IMR-90 (cell line): ENCODE results near the gene PGPEP1. TPM values are rescaled to one million over a fixed set of nuclear protein-coding genes. Genes with fewer than 3 reads are reported as not detected.

Source experiments
- ATAC-seq: fragments of 200-7000 bp; cut with Tn5 transposase; 2 replicates; pipeline ENCODE4 v1.9.1; 2020; ENCODE audit warnings: low read depth, mild to moderate bottlenecking, moderate library complexity
- BruUV-seq: library from RNA; stranded (reverse); fragments of 400-500 nt; replicated peaks from 2 replicates; lab custom pipeline; 2021; lab: Mats Ljungman, UMichigan
- CTCF ChIA-PET: fragments of 300-600 bp; formaldehyde crosslinking; extraction: SDS; loops from one replicate; lab custom pipeline; 2021; ENCODE audit warnings: antibody characterized with exemption; lab: Yijun Ruan, JAX
- POLR2A ChIA-PET: fragments of 300-600 bp; sonication (Branson Sonifier 250); formaldehyde crosslinking; loops from one replicate; lab custom pipeline; 2022; ENCODE audit warnings: antibody characterized with exemption; ENCODE audit not compliant: unreplicated experiment; lab: Charles Lee
- DNase-seq: peaks from one replicate; pipeline ENCODE4 v3.0.0; 2013
- H2AFZ ChIP-seq: replicated peaks from 2 replicates; pipeline ENCODE3; 2013; ENCODE audit warnings: low read length, mild to moderate bottlenecking; ENCODE audit not compliant: poor library complexity
- H2AK5ac ChIP-seq: 2 replicates; pipeline ENCODE4 v1.6.1; 2013; ENCODE audit warnings: low read depth, low read length, inconsistent platforms
- H2AK9ac ChIP-seq: replicated peaks from 2 replicates; pipeline ENCODE3; 2013; ENCODE audit warnings: mild to moderate bottlenecking, low read depth, low read length, moderate library complexity; ENCODE audit not compliant: poor library complexity
- H2BK120ac ChIP-seq: 2 replicates; pipeline ENCODE4 v1.6.1; 2013; ENCODE audit warnings: low read depth, low read length, inconsistent platforms
- H2BK15ac ChIP-seq: 3 replicates; pipeline ENCODE4 v1.6.1; 2013; ENCODE audit warnings: low read depth, low read length, inconsistent platforms
- H2BK20ac ChIP-seq: 2 replicates; pipeline ENCODE4 v1.6.1; 2013; ENCODE audit warnings: low read depth, mild to moderate bottlenecking, inconsistent platforms, low read length, moderate library complexity
- H2BK5ac ChIP-seq: 2 replicates; pipeline ENCODE4 v1.6.1; 2013; ENCODE audit warnings: mild to moderate bottlenecking, low read depth, low read length, inconsistent platforms; ENCODE audit not compliant: poor library complexity, severe bottlenecking
- H3K14ac ChIP-seq: replicated peaks from 2 replicates; pipeline ENCODE4 v1.6.1; 2013; ENCODE audit warnings: low read depth, low read length, inconsistent platforms
- H3K18ac ChIP-seq: 2 replicates; pipeline ENCODE4 v1.6.1; 2013; ENCODE audit warnings: low read depth, low read length, control low read depth
- H3K23ac ChIP-seq: 2 replicates; pipeline ENCODE4 v1.6.1; 2013; ENCODE audit warnings: low read depth, low read length, inconsistent platforms
- H3K27ac ChIP-seq: 2 replicates; pipeline ENCODE4 v1.5.1; 2013; ENCODE audit warnings: mild to moderate bottlenecking, control low read depth, low read length; ENCODE audit not compliant: insufficient read depth
- H3K27me3 ChIP-seq: 2 replicates; pipeline ENCODE4 v1.6.1; 2013; ENCODE audit warnings: low read length; ENCODE audit not compliant: control insufficient read depth, insufficient read depth
- H3K36me3 ChIP-seq: 2 replicates; pipeline ENCODE4 v1.6.1; 2013; ENCODE audit warnings: low read length, mixed read lengths; ENCODE audit not compliant: control insufficient read depth, insufficient read depth
- H3K4ac ChIP-seq: 2 replicates; pipeline ENCODE4 v1.6.1; 2013; ENCODE audit warnings: low read depth, low read length, inconsistent platforms
- H3K4me1 ChIP-seq: 2 replicates; pipeline ENCODE4 v1.6.1; 2013; ENCODE audit warnings: low read length, mixed read lengths; ENCODE audit not compliant: control insufficient read depth, insufficient read depth
- H3K4me2 ChIP-seq: 2 replicates; pipeline ENCODE4 v1.6.1; 2013; ENCODE audit warnings: low read depth, mild to moderate bottlenecking, control low read depth, low read length, moderate library complexity
- H3K4me3 ChIP-seq: 2 replicates; pipeline ENCODE4 v1.5.1; 2013; ENCODE audit warnings: low read depth, mild to moderate bottlenecking, control low read depth, low read length, moderate library complexity; ENCODE audit not compliant: insufficient read depth
- H3K56ac ChIP-seq: 2 replicates; pipeline ENCODE4 v1.6.1; 2013; ENCODE audit warnings: low read length, inconsistent platforms; ENCODE audit not compliant: insufficient read depth; ENCODE audit errors: extremely low read depth
- H3K79me1 ChIP-seq, 2 experiments: 2 replicates each; pipeline ENCODE4 v1.6.1; 2013; ENCODE audit warnings: low read length in 2 of 2, inconsistent platforms in 1 of 2, low read depth in 1 of 2
- H3K9ac ChIP-seq: 2 replicates; pipeline ENCODE4 v1.6.1; 2013; ENCODE audit warnings: low read depth, low read length, control low read depth
- H3K9me1 ChIP-seq: 2 replicates; pipeline ENCODE4 v1.6.1; 2013; ENCODE audit warnings: low read length, inconsistent platforms; ENCODE audit not compliant: insufficient read depth
- H3K9me3 ChIP-seq: 2 replicates; pipeline ENCODE4 v1.6.1; 2013; ENCODE audit warnings: low read length; ENCODE audit not compliant: control insufficient read depth, insufficient read depth
- H4K20me1 ChIP-seq: 2 replicates; pipeline ENCODE4 v1.6.1; 2013; ENCODE audit warnings: low read length, inconsistent platforms; ENCODE audit not compliant: insufficient read depth
- H4K5ac ChIP-seq: 2 replicates; pipeline ENCODE4 v1.6.1; 2013; ENCODE audit warnings: mild to moderate bottlenecking, low read depth, low read length, control low read depth
- H4K8ac ChIP-seq, 2 experiments: 2 replicates each; pipeline ENCODE4 v1.6.1; 2013; ENCODE audit warnings: low read depth in 2 of 2, low read length in 2 of 2, control low read depth in 1 of 2, inconsistent platforms in 1 of 2
- H4K91ac ChIP-seq: 2 replicates; pipeline ENCODE4 v1.6.1; 2013; ENCODE audit warnings: low read depth, low read length, inconsistent platforms; ENCODE audit not compliant: insufficient read depth
- MAFK ChIP-seq: IDR thresholded peaks from 2 replicates; pipeline ENCODE4 v1.6.1; 2012; ENCODE audit warnings: low read depth, low read length, improper control_type of control experiment
- MAZ ChIP-seq: IDR thresholded peaks from 2 replicates; pipeline ENCODE4 v1.6.1; 2012; ENCODE audit warnings: low read depth, mild to moderate bottlenecking, low read length, improper control_type of control experiment, moderate library complexity, borderline replicate concordance
- MXI1 ChIP-seq: IDR thresholded peaks from 2 replicates; pipeline ENCODE4 v1.6.1; 2012; ENCODE audit warnings: low read depth, mild to moderate bottlenecking, low read length, moderate library complexity, borderline replicate concordance
- NFE2L2 ChIP-seq: fragments of 150-350 bp; IDR thresholded peaks from 2 replicates; pipeline ENCODE4 v1.6.1; 2016; ENCODE audit warnings: low read depth, mild to moderate bottlenecking, low read length
- RFX5 ChIP-seq: IDR thresholded peaks from 2 replicates; pipeline ENCODE4 v1.8.0; 2012; ENCODE audit warnings: low read depth, mild to moderate bottlenecking, low read length, moderate library complexity
- WGBS, 2 experiments: methylation state at CpG; one replicate each; pipeline versions ENCODE4 v1.1.5 to v1.1.7; 2013; ENCODE audit warnings: missing lambda C conversion rate in 2 of 2; ENCODE audit not compliant: insufficient read length in 1 of 2; ENCODE audit errors: extremely low coverage in 2 of 2; 5-methylcytosine and 5-hydroxymethylcytosine counted together
- dilution Hi-C: fragments of 300-500 bp; cut with HindIII; formaldehyde crosslinking; loops from one replicate; pipeline ENCODE4 v1.14.3; 2018; ENCODE audit warnings: low sequenced_read_pairs; ENCODE audit not compliant: unreplicated experiment
- in situ Hi-C: fragments of 300-500 bp; cut with MboI; formaldehyde crosslinking; loops from 3 replicates; pipeline ENCODE4 v1.14.3; 2019; ENCODE audit warnings: low sequenced_read_pairs, inconsistent platforms, mixed read lengths
- intact Hi-C: fragments of 100-400 bp; cut with micrococcal nuclease; formaldehyde crosslinking; loops from 2 replicates; pipeline ENCODE4 v1.10.0; 2022
- polyA plus RNA-seq, 3 experiments: library from polyadenylated mRNA; depleted of rRNA; stranded (reverse); fragments of >200 nt; gene quantifications; 2 replicates each; pipeline ENCODE4 v1.2.3, GENCODE V29; 2012; ENCODE audit warnings: low replicate concordance in 1 of 3
- total RNA-seq: library from RNA; depleted of rRNA; stranded (reverse); fragments of >200 nt; gene quantifications from 2 replicates; pipeline ENCODE4 v1.2.3, GENCODE V29; 2012
- TF ChIP-seq, protein P1 (sequence below): fragments of 150-350 bp; IDR thresholded peaks from 2 replicates; pipeline ENCODE4 v1.6.1; 2016; ENCODE audit warnings: low read depth, mild to moderate bottlenecking, low read length, moderate library complexity, borderline replicate concordance

Gene PGPEP1
- total and polyA plus RNA-seq, 2 of the 4 experiments (the other 2 are of a cell fraction), result 11.8 to 14.3 TPM

DNA sequence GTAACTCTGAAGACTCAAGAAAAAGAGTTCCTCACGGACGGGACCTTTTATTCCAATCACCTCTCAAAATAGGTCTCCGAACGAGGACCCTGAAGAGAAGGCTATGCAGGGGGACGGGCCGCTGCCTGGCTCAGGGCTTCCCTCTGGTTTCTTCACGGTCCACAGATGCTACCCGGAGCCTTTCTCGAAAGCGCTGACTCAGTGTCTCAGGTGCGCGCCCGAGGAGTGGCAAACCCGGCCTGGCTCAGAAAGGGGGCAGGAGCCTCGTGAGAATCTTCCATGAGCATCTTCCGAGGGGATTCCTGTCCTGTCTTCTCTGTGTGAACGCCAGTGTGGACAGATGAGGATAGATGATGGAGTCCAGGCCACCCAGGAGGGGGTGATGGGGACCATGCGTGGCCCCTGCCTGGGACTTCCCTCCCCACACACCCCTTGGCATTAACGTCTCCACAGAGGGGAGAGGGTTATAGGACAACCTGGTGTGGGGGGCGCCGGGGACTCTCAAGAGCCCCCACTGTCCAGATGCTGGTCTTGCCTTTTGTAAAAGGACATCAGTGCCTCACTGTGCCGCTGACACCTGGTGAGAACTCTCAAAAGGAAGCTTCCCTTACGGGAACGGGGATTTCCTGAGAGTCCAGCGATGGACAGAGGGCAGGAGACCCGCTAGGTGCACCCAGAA lies 34.0 kb upstream of the PGPEP1 start:
- 89% methylated on average over 12 of the region's 26 CpGs; no CpG with 5 or more reads in 1 of the 2 experiments for WGBS, 2 experiments
- BruUV-seq, result no TSS peak
- intact Hi-C loops (no loop called here), in situ Hi-C loops (no loop called here), dilution Hi-C loops (no loop called here)
- peak overlapping the region; percentile 13; the same call in 1 of the 2 replicates for H4K91ac ChIP-seq
- H3K14ac ChIP-seq, result no peak overlapping the region
- no peak overlapping the region for H3K4me2 ChIP-seq
- no peak overlapping the region for H2BK20ac ChIP-seq
- H3K27ac ChIP-seq, result 0 out of 2 replicates have a peak overlapping the region, but pooled peaks have one; percentile 6
- CTCF ChIA-PET, result no interaction called here
- H3K9me1 ChIP-seq, result peaks cover 8% of the 10 kb centered on the region; the same call in 1 of the 2 replicates
- ATAC-seq (no peak), DNase-seq (no peak)
- H3K9me3 ChIP-seq, result no peaks in the 10 kb centered on the region
- no peak overlapping the region for H4K5ac ChIP-seq
- peaks cover 20% of the 10 kb centered on the region for H3K4me1 ChIP-seq
- H2AK5ac ChIP-seq, result 0 out of 2 replicates have a peak overlapping the region, but pooled peaks have one; percentile 51
- H2BK5ac ChIP-seq, result no peak overlapping the region
- H3K56ac ChIP-seq, result no peak overlapping the region
- no peak overlapping the region for H3K23ac ChIP-seq
- H3K4me3 ChIP-seq, result no peak overlapping the region
- H3K4ac ChIP-seq, result no peak overlapping the region
- no peak overlapping the region for H2BK15ac ChIP-seq
- H3K36me3 ChIP-seq, result peaks cover 17% of the 10 kb centered on the region
- no peaks in the 10 kb centered on the region for H3K27me3 ChIP-seq
- H4K8ac ChIP-seq, result no peak overlapping the region
- peaks cover 2 to 23% of the 10 kb centered on the region in 2 experiments; a peak in 2 of 4 replicates for H3K79me1 ChIP-seq
- no peak overlapping the region for H2BK120ac ChIP-seq
- TF ChIP-seq NFE2L2 (no peak), MAZ (no peak), MXI1 (no peak), MAFK (peak; percentile 59), RFX5 (no peak)
- TF ChIP-seq, protein P1, sequence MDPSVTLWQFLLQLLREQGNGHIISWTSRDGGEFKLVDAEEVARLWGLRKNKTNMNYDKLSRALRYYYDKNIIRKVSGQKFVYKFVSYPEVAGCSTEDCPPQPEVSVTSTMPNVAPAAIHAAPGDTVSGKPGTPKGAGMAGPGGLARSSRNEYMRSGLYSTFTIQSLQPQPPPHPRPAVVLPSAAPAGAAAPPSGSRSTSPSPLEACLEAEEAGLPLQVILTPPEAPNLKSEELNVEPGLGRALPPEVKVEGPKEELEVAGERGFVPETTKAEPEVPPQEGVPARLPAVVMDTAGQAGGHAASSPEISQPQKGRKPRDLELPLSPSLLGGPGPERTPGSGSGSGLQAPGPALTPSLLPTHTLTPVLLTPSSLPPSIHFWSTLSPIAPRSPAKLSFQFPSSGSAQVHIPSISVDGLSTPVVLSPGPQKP, result no peak
- no peaks in the 10 kb centered on the region for H4K20me1 ChIP-seq
- POLR2A ChIA-PET, result interaction anchor here (1.0 kb wide), 1 partner anchor 25 kb away, joined by 3 read pairs; the partner anchor contains the start of gene JUND
- H3K18ac ChIP-seq, result no peak overlapping the region
- no peak overlapping the region for H3K9ac ChIP-seq
- H2AK9ac ChIP-seq, result peak overlapping the region; percentile 44
- no peak overlapping the region for H2AFZ ChIP-seq
